ENCODE data around the gene VCAN.
A peak's percentile ranks its signal among the peaks of the same experiment; 100 is the strongest.

DNA sequence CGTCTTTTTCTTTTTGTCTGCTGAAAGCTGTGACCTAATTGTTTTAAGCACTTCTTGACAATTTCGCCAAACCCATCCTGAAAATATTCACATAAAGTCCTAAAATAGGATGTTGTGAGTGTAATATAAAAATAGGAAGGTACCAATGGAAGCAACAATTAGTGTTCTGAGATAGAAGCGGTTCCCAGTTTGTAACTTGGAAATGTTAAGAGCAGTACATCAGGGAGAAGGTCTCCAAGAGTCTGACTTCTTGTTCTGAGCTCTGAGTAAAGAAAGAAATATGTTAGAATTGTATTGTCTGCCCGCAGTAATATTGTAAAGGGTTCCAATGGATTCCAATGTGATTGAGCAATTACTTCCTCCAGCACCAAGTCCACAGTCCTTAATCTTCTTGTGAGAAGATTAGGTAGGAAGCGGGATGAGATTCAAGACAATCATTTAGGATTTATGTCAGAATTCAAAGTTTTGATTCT lies 3.9 kb downstream of the VCAN start:
- TF ChIP-seq, protein P1, sequence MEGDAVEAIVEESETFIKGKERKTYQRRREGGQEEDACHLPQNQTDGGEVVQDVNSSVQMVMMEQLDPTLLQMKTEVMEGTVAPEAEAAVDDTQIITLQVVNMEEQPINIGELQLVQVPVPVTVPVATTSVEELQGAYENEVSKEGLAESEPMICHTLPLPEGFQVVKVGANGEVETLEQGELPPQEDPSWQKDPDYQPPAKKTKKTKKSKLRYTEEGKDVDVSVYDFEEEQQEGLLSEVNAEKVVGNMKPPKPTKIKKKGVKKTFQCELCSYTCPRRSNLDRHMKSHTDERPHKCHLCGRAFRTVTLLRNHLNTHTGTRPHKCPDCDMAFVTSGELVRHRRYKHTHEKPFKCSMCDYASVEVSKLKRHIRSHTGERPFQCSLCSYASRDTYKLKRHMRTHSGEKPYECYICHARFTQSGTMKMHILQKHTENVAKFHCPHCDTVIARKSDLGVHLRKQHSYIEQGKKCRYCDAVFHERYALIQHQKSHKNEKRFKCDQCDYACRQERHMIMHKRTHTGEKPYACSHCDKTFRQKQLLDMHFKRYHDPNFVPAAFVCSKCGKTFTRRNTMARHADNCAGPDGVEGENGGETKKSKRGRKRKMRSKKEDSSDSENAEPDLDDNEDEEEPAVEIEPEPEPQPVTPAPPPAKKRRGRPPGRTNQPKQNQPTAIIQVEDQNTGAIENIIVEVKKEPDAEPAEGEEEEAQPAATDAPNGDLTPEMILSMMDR (conservative IDR thresholded peaks at IDR 0.05; ENCODE audit: low read depth in 2 of 2): no peak
- TF ChIP-seq EZH2 (IDR thresholded peaks at IDR 0.05; ENCODE audit: low read depth, unreplicated experiment): no peak
- TF ChIP-seq EZH2phosphoT487 (IDR thresholded peaks at IDR 0.05; ENCODE audit: unreplicated experiment): no peak
- TF ChIP-seq CREB1 (CRISPR knock-in tag; IDR thresholded peaks at IDR 0.05; ENCODE audit: low read depth): no peak
- TF ChIP-seq POLR2AphosphoS5 (IDR thresholded peaks at IDR 0.05; ENCODE audit: low read depth): no peak
- TF ChIP-seq, protein P2, sequence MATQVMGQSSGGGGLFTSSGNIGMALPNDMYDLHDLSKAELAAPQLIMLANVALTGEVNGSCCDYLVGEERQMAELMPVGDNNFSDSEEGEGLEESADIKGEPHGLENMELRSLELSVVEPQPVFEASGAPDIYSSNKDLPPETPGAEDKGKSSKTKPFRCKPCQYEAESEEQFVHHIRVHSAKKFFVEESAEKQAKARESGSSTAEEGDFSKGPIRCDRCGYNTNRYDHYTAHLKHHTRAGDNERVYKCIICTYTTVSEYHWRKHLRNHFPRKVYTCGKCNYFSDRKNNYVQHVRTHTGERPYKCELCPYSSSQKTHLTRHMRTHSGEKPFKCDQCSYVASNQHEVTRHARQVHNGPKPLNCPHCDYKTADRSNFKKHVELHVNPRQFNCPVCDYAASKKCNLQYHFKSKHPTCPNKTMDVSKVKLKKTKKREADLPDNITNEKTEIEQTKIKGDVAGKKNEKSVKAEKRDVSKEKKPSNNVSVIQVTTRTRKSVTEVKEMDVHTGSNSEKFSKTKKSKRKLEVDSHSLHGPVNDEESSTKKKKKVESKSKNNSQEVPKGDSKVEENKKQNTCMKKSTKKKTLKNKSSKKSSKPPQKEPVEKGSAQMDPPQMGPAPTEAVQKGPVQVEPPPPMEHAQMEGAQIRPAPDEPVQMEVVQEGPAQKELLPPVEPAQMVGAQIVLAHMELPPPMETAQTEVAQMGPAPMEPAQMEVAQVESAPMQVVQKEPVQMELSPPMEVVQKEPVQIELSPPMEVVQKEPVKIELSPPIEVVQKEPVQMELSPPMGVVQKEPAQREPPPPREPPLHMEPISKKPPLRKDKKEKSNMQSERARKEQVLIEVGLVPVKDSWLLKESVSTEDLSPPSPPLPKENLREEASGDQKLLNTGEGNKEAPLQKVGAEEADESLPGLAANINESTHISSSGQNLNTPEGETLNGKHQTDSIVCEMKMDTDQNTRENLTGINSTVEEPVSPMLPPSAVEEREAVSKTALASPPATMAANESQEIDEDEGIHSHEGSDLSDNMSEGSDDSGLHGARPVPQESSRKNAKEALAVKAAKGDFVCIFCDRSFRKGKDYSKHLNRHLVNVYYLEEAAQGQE (IDR thresholded peaks at IDR 0.05; ENCODE audit: unreplicated experiment): no peak
- TF ChIP-seq, protein P3, sequence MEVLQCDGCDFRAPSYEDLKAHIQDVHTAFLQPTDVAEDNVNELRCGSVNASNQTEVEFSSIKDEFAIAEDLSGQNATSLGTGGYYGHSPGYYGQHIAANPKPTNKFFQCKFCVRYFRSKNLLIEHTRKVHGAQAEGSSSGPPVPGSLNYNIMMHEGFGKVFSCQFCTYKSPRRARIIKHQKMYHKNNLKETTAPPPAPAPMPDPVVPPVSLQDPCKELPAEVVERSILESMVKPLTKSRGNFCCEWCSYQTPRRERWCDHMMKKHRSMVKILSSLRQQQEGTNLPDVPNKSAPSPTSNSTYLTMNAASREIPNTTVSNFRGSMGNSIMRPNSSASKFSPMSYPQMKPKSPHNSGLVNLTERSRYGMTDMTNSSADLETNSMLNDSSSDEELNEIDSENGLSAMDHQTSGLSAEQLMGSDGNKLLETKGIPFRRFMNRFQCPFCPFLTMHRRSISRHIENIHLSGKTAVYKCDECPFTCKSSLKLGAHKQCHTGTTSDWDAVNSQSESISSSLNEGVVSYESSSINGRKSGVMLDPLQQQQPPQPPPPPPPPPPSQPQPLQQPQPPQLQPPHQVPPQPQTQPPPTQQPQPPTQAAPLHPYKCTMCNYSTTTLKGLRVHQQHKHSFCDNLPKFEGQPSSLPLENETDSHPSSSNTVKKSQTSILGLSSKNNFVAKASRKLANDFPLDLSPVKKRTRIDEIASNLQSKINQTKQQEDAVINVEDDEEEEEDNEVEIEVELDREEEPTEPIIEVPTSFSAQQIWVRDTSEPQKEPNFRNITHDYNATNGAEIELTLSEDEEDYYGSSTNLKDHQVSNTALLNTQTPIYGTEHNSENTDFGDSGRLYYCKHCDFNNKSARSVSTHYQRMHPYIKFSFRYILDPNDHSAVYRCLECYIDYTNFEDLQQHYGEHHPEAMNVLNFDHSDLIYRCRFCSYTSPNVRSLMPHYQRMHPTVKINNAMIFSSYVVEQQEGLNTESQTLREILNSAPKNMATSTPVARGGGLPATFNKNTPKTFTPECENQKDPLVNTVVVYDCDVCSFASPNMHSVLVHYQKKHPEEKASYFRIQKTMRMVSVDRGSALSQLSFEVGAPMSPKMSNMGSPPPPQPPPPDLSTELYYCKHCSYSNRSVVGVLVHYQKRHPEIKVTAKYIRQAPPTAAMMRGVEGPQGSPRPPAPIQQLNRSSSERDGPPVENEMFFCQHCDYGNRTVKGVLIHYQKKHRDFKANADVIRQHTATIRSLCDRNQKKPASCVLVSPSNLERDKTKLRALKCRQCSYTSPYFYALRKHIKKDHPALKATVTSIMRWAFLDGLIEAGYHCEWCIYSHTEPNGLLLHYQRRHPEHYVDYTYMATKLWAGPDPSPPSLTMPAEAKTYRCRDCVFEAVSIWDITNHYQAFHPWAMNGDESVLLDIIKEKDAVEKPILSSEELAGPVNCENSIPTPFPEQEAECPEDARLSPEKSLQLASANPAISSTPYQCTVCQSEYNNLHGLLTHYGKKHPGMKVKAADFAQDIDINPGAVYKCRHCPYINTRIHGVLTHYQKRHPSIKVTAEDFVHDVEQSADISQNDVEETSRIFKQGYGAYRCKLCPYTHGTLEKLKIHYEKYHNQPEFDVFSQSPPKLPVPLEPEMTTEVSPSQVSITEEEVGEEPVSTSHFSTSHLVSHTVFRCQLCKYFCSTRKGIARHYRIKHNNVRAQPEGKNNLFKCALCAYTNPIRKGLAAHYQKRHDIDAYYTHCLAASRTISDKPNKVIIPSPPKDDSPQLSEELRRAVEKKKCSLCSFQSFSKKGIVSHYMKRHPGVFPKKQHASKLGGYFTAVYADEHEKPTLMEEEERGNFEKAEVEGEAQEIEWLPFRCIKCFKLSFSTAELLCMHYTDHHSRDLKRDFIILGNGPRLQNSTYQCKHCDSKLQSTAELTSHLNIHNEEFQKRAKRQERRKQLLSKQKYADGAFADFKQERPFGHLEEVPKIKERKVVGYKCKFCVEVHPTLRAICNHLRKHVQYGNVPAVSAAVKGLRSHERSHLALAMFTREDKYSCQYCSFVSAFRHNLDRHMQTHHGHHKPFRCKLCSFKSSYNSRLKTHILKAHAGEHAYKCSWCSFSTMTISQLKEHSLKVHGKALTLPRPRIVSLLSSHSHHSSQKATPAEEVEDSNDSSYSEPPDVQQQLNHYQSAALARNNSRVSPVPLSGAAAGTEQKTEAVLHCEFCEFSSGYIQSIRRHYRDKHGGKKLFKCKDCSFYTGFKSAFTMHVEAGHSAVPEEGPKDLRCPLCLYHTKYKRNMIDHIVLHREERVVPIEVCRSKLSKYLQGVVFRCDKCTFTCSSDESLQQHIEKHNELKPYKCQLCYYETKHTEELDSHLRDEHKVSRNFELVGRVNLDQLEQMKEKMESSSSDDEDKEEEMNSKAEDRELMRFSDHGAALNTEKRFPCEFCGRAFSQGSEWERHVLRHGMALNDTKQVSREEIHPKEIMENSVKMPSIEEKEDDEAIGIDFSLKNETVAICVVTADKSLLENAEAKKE (CRISPR knock-in tag; IDR thresholded peaks at IDR 0.05): peak; percentile 68
- TF ChIP-seq ZNF114 (CRISPR knock-in tag; IDR thresholded peaks at IDR 0.05): no peak
- no peak for TF ChIP-seq STAT1 (IDR thresholded peaks at IDR 0.05; ENCODE audit: unreplicated experiment)
- TF ChIP-seq, protein P4, sequence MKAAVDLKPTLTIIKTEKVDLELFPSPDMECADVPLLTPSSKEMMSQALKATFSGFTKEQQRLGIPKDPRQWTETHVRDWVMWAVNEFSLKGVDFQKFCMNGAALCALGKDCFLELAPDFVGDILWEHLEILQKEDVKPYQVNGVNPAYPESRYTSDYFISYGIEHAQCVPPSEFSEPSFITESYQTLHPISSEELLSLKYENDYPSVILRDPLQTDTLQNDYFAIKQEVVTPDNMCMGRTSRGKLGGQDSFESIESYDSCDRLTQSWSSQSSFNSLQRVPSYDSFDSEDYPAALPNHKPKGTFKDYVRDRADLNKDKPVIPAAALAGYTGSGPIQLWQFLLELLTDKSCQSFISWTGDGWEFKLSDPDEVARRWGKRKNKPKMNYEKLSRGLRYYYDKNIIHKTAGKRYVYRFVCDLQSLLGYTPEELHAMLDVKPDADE (IDR thresholded peaks at IDR 0.05): no peak
- no peak for TF ChIP-seq NANOG (IDR thresholded peaks at IDR 0.05; ENCODE audit: borderline replicate concordance)
- no peak for TF ChIP-seq JUNB (IDR thresholded peaks at IDR 0.05; ENCODE audit: unreplicated experiment)

Measured in GM23338 (cell line).